ENCODE measurements around the gene CCDC142. TPM values are rescaled to one million over a fixed set of nuclear protein-coding genes. Genes with fewer than 3 reads are reported as not detected.

The CCDC142 gene
- total RNA-seq, 1 donor from 2014 or later = 29.4 TPM

GRCh38 chr2:74507145-74507925 lies 24.5 kb upstream of the CCDC142 start, which contains the start of gene PCGF1:
Gene PCGF1 (minus strand): TSS chr2:74507695. CDS start chr2:74507668, 27 bp downstream.
- TF ChIP-seq, protein P1, sequence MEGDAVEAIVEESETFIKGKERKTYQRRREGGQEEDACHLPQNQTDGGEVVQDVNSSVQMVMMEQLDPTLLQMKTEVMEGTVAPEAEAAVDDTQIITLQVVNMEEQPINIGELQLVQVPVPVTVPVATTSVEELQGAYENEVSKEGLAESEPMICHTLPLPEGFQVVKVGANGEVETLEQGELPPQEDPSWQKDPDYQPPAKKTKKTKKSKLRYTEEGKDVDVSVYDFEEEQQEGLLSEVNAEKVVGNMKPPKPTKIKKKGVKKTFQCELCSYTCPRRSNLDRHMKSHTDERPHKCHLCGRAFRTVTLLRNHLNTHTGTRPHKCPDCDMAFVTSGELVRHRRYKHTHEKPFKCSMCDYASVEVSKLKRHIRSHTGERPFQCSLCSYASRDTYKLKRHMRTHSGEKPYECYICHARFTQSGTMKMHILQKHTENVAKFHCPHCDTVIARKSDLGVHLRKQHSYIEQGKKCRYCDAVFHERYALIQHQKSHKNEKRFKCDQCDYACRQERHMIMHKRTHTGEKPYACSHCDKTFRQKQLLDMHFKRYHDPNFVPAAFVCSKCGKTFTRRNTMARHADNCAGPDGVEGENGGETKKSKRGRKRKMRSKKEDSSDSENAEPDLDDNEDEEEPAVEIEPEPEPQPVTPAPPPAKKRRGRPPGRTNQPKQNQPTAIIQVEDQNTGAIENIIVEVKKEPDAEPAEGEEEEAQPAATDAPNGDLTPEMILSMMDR (IDR thresholded peaks at IDR 0.05; ENCODE audit: unreplicated experiment) = peak; percentile 35
- Mint-ChIP-seq H3K27ac (peak within 1 kb of the TSS; percentile 99), H3K4me1 (peaks cover 35% of the 10 kb centered on the region), H3K4me3 (peak within 1 kb of the TSS; percentile 96), H3K27me3 (ENCODE audit: low read depth) (peaks cover 63% of the 10 kb centered on the region), H3K36me3 (peaks cover 16% of the 10 kb centered on the region), H3K9me3 (no peaks in the 10 kb centered on the region)
- peak; percentile 95 to 98 for DNase-seq (ENCODE audit: low spot score in 2 of 2, unreplicated experiment in 2 of 2)

GRCh38 chr2:74505448-74506246 lies 22.8 kb upstream of the CCDC142 start:
- Mint-ChIP-seq H3K36me3 (peaks cover 16% of the 10 kb centered on the region), H3K4me1 (peaks cover 44% of the 10 kb centered on the region)

GRCh38 chr2:74504591-74504990 lies 21.8 kb upstream of the CCDC142 start:
- Mint-ChIP-seq H3K36me3 (peaks cover 16% of the 10 kb centered on the region), H3K9me3 (no peaks in the 10 kb centered on the region), H3K27ac (no peak overlapping the region), H3K27me3 (ENCODE audit: low read depth) (peaks cover 64% of the 10 kb centered on the region), H3K4me1 (peaks cover 49% of the 10 kb centered on the region), H3K4me3 (peak overlapping the region; percentile 68)
- TF ChIP-seq, protein P1 (IDR thresholded peaks at IDR 0.05; ENCODE audit: unreplicated experiment) = no peak
- DNase-seq (ENCODE audit: low spot score in 2 of 2, unreplicated experiment in 2 of 2) = no peak

More at GRCh38 chr2:74505448-74506246, 22.8 kb upstream of the CCDC142 start:
- Mint-ChIP-seq H3K4me3 (peak overlapping the region; percentile 18), H3K27ac (no peak overlapping the region), H3K27me3 (ENCODE audit: low read depth) (peaks cover 64% of the 10 kb centered on the region), H3K9me3 (no peaks in the 10 kb centered on the region)
- TF ChIP-seq, protein P1 (IDR thresholded peaks at IDR 0.05; ENCODE audit: unreplicated experiment) = no peak
- DNase-seq (ENCODE audit: low spot score in 2 of 2, unreplicated experiment in 2 of 2) = no peak

DNA sequence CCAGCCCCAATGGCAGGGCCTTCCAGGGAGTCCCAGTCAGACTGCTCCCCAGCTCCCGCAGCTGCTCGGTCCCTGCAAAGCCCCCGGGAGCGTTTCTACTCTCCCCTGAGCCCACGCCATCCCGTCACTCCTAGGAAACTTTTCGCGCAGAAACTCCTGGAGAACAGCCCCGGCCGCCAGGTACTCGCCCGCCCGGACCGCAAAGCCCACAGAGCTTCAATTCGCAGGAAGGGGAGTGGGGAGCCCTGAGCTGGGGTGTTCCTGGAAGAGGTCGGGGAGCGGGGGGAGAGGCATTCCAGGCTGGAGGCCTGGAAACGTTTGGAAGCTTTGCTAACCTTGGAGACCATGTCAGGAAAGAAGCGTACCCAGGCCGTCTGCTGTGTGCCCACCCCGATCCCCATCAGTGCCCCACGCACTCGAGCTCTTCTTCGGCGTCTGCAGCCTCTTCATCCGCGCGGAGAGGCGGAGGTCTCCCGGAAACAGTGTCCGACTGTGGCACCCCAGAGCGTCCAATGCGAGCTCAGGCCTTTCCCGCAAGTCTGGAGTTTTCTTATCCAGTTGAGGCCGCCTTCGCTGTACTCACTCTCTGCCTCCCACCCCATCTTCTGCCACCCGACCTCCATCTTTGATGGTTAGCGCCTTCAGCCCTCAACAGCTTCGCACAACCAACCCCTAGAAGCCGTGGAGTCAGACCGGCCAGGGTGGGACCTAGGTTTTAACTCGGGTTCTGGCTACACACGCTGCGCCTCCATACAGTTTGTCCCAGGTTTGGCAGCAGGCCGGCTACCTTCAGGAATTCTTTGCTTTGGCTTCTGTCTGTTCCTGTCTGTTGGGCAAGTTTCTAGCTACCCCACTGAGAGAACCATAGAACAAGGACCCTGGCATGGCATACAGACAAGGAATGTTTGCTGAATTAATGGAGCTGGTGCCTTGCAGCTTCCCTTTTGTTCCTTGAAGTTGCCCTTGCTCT lies 21.0 kb upstream of the CCDC142 start:
- H3K9me3 Mint-ChIP-seq = no peaks in the 10 kb centered on the region
- TF ChIP-seq, protein P1 (IDR thresholded peaks at IDR 0.05; ENCODE audit: unreplicated experiment) = no peak
- peaks cover 70% of the 10 kb centered on the region for H3K27me3 Mint-ChIP-seq (ENCODE audit: low read depth)
- H3K36me3 Mint-ChIP-seq = peaks cover 16% of the 10 kb centered on the region
- peaks cover 54% of the 10 kb centered on the region for H3K4me1 Mint-ChIP-seq
- H3K27ac Mint-ChIP-seq = no peak overlapping the region
- no peak for DNase-seq (ENCODE audit: low spot score in 2 of 2, unreplicated experiment in 2 of 2)
- peak overlapping the region; percentile 68 for H3K4me3 Mint-ChIP-seq

Measured in mesothelial cell of epicardium (in vitro differentiated cells).